NCI-H2171 (cell line): ENCODE measurements around the gene ARL5C.

Experiments used
- DNase-seq: peaks from one replicate; lab custom pipeline; 2025; lab: John Stamatoyannopoulos, UW

The ARL5C gene

GRCh38 chr17:39107973-39108372, 58.0 kb downstream of the ARL5C start:
- no peak for DNase-seq

- DNase-seq: no peak
Observed at GRCh38 chr17:39107155-39107554, 58.8 kb downstream of the ARL5C start.
